HepG2 (cell line): ENCODE data around the gene SYS1. TPM values are rescaled to one million over a fixed set of nuclear protein-coding genes. Genes with fewer than 3 reads are reported as not detected.

Source experiments
- ATF1 ChIP-seq: IDR thresholded peaks from 2 replicates; pipeline ENCODE4 v1.6.1; 2016; ENCODE audit warnings: mild to moderate bottlenecking, control low read depth
- BRD4 ChIP-seq: sonication (generic); formaldehyde crosslinking; IDR thresholded peaks from 2 replicates; pipeline ENCODE4 v1.4.0; 2020; ENCODE audit warnings: missing genetic modification reagents
- CAMTA2 ChIP-seq: sonication (generic); formaldehyde crosslinking; IDR thresholded peaks from 2 replicates; pipeline ENCODE4 v1.4.0; 2020; ENCODE audit warnings: mild to moderate bottlenecking, missing genetic modification reagents, borderline replicate concordance
- DMAP1 ChIP-seq: IDR thresholded peaks from 2 replicates; pipeline ENCODE4 v1.6.1; 2016
- GABPB1 ChIP-seq: IDR thresholded peaks from 2 replicates; pipeline ENCODE4 v1.6.1; 2016; ENCODE audit warnings: mild to moderate bottlenecking, missing genetic modification reagents, moderate library complexity, missing compliant biosample characterization
- HDAC2 ChIP-seq: sonication (generic); formaldehyde crosslinking; IDR thresholded peaks from 2 replicates; pipeline ENCODE4 v1.4.0; 2020; ENCODE audit warnings: missing genetic modification reagents
- HES4 ChIP-seq: sonication (generic); formaldehyde crosslinking; IDR thresholded peaks from 2 replicates; pipeline ENCODE4 v1.9.0; 2021; ENCODE audit warnings: mild to moderate bottlenecking, missing genetic modification reagents, borderline replicate concordance
- KDM3A ChIP-seq: IDR thresholded peaks from 2 replicates; pipeline ENCODE4 v1.6.1; 2018; ENCODE audit warnings: low read depth, missing compliant biosample characterization
- MAF1 ChIP-seq: sonication (generic); formaldehyde crosslinking; IDR thresholded peaks from 2 replicates; pipeline ENCODE4 v1.5.0; 2020; ENCODE audit warnings: missing genetic modification reagents, borderline replicate concordance
- NR2F1 ChIP-seq, 2 experiments: fragments of 450-650 bp in 1 of 2; formaldehyde crosslinking in 1 of 2; IDR thresholded peaks; 2 replicates each; pipeline versions ENCODE4 v1.5.0 to v1.6.1; 2016 to 2020; ENCODE audit warnings: mild to moderate bottlenecking in 1 of 2, missing compliant biosample characterization in 1 of 2, missing genetic modification reagents in 1 of 2, moderate library complexity in 1 of 2
- PLRG1 ChIP-seq: fragments of 450-650 bp; conservative IDR thresholded peaks from 2 replicates; pipeline ENCODE4 v1.6.1; 2016
- POLR2G ChIP-seq: fragments of 200-400 bp; formaldehyde crosslinking; IDR thresholded peaks from 2 replicates; pipeline ENCODE4 v1.6.1; 2018; ENCODE audit warnings: mild to moderate bottlenecking, low read depth, low read length, moderate library complexity
- PPARG ChIP-seq: conservative IDR thresholded peaks from 2 replicates; pipeline ENCODE4 v1.6.1; 2016; ENCODE audit warnings: missing biosample characterization, missing genetic modification reagents
- SETDB1 ChIP-seq: sonication (generic); formaldehyde crosslinking; IDR thresholded peaks from 2 replicates; pipeline ENCODE4 v1.5.1; 2020; ENCODE audit warnings: missing genetic modification reagents, mild to moderate bottlenecking, borderline replicate concordance
- U2AF1 ChIP-seq: fragments of 200-400 bp; formaldehyde crosslinking; optimal IDR thresholded peaks from 2 replicates; pipeline ENCODE3; 2017; ENCODE audit warnings: mild to moderate bottlenecking, low read depth, low read length
- ZNF260 ChIP-seq: sonication (generic); formaldehyde crosslinking; IDR thresholded peaks from 2 replicates; pipeline ENCODE4 v1.4.0; 2020; ENCODE audit warnings: missing genetic modification reagents, low read depth, mild to moderate bottlenecking, borderline replicate concordance
- ZNF3 ChIP-seq: IDR thresholded peaks from 2 replicates; pipeline ENCODE4 v1.7.0; 2017; ENCODE audit warnings: inconsistent platforms
- ZNF441 ChIP-seq: sonication (generic); formaldehyde crosslinking; IDR thresholded peaks from 2 replicates; pipeline ENCODE4 v1.7.0; 2021; ENCODE audit warnings: missing genetic modification reagents, borderline replicate concordance
- ZNF619 ChIP-seq: sonication (generic); formaldehyde crosslinking; IDR thresholded peaks from 2 replicates; pipeline ENCODE4 v1.4.0; 2020; ENCODE audit warnings: mild to moderate bottlenecking, missing genetic modification reagents
- ZNF749 ChIP-seq: sonication (generic); formaldehyde crosslinking; IDR thresholded peaks from 2 replicates; pipeline ENCODE4 v1.8.0; 2022; ENCODE audit warnings: mild to moderate bottlenecking, missing genetic modification reagents, moderate library complexity, borderline replicate concordance
- ZSCAN12 ChIP-seq: sonication (generic); formaldehyde crosslinking; IDR thresholded peaks from 2 replicates; pipeline ENCODE4 v1.9.0; 2021; ENCODE audit warnings: mild to moderate bottlenecking, missing genetic modification reagents
- ZSCAN20 ChIP-seq: sonication (generic); formaldehyde crosslinking; IDR thresholded peaks from 2 replicates; pipeline ENCODE4 v1.4.0; 2020; ENCODE audit warnings: missing genetic modification reagents, mild to moderate bottlenecking, borderline replicate concordance
- ZZZ3 ChIP-seq: sonication (generic); formaldehyde crosslinking; IDR thresholded peaks from 2 replicates; pipeline ENCODE4 v1.4.0; 2020; ENCODE audit warnings: missing genetic modification reagents, mild to moderate bottlenecking, borderline replicate concordance
- polyA plus RNA-seq, 8 experiments: library from polyadenylated mRNA; depleted of rRNA in 3 of 8; stranded (reverse) in 7 of 8; unstranded in 1 of 8; fragments of >200 nt; fragmentation: Illumina TruSeq in 4 of 8; extraction: Trizol in 4 of 8; gene quantifications; 2 replicates each; pipeline versions ENCODE4 v1.2.1 to v1.2.3, GENCODE V29; 2011 to 2016; ENCODE audit warnings: low read depth in 4 of 8, missing spikeins in 1 of 8, mixed read lengths in 1 of 8; ENCODE audit not compliant: insufficient read depth in 1 of 8
- total RNA-seq, 5 experiments: library from RNA; depleted of rRNA; stranded (reverse); fragments of >200 nt; fragmentation: Illumina TruSeq; extraction: Trizol; gene quantifications; 2 replicates each; pipeline ENCODE4 v1.2.3, GENCODE V29; 2016; ENCODE audit warnings: low read depth in 1 of 5
- TF ChIP-seq, protein P1 (sequence below): sonication (generic); formaldehyde crosslinking; IDR thresholded peaks from 2 replicates; pipeline ENCODE4 v1.8.1; 2023; ENCODE audit warnings: missing genetic modification reagents, mild to moderate bottlenecking, borderline replicate concordance
- TF ChIP-seq, protein P2 (sequence below): sonication (generic); formaldehyde crosslinking; conservative IDR thresholded peaks from 2 replicates; pipeline ENCODE4 v1.5.0; 2020; ENCODE audit warnings: missing genetic modification reagents
- TF ChIP-seq, protein P3 (sequence below): sonication (generic); formaldehyde crosslinking; IDR thresholded peaks from 2 replicates; pipeline ENCODE4 v1.8.0; 2022; ENCODE audit warnings: missing genetic modification reagents, mild to moderate bottlenecking, inconsistent platforms, borderline replicate concordance
- TF ChIP-seq, protein P4 (sequence below): sonication (generic); formaldehyde crosslinking; IDR thresholded peaks from 2 replicates; pipeline ENCODE4 v1.4.0; 2020; ENCODE audit warnings: missing genetic modification reagents

SYS1 gene
- total and polyA plus RNA-seq, 2 of the 13 experiments (the other 11 are each of a cell fraction or from before 2014, with no cell fraction given), result 38.3 to 65.6 TPM

DNA sequence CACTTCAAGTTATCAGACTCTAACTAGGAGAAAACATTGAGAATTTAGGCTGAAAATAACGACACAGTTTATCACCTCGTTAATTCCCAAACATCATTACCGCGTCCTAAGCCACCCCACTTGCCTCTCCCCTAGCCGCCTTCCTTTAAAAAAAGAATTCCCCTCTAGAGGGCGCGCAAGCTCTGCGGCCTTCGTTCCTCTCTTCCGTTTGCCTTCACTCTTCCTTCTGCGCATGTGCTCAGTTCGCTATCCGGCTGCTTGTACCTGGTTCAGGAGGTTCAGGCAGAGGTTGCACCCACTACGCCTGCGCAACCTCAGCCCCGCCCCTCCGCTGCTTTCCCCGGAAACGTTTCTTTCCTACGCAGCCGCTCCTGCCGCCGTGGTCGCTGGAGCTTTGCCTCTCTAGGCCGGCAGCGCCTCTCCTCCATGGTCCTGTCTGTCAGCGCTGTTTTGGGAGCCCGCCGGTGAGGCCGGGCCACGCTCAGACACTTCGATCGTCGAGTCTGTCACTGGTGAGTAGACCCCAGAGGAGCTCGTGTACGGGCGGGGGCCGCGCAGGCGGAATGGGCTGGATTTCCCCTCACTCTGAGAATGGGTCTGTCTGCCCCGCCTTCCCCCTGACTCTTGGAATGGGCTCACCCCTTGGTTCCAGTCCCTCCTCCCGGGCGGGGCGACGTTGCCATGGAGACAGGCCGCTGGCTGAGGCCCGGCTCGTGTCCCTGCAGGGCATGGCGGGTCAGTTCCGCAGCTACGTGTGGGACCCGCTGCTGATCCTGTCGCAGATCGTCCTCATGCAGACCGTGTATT lies at the start of gene SYS1 (continued):
- TF ChIP-seq, protein P1, sequence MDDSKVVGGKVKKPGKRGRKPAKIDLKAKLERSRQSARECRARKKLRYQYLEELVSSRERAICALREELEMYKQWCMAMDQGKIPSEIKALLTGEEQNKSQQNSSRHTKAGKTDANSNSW (CRISPR knock-in tag), result peak; percentile 85; the same call in 1 of the 2 replicates
- TF ChIP-seq ZNF619 (CRISPR knock-in tag) (peak; percentile 96), ZSCAN20 (CRISPR knock-in tag) (no peak), ZNF3 (CRISPR knock-in tag) (0 out of 2 replicates have a peak, but pooled peaks have one; percentile 63), ZSCAN12 (no peak), HDAC2 (peak; percentile 84), BRD4 (peak; percentile 83; the same call in 1 of the 2 replicates), U2AF1 (peak; percentile 100), CAMTA2 (CRISPR knock-in tag) (peak; percentile 69; the same call in 1 of the 2 replicates), MAF1 (peak; percentile 80; the same call in 1 of the 2 replicates), ZNF749 (peak; percentile 97), KDM3A (CRISPR knock-in tag) (peak; percentile 98), GABPB1 (CRISPR knock-in tag) (peak; percentile 99), PLRG1 (no peak), PPARG (CRISPR knock-in tag) (peak; percentile 64), SETDB1 (CRISPR knock-in tag) (no peak), HES4 (CRISPR knock-in tag) (peak; percentile 91), ATF1 (CRISPR knock-in tag) (no peak; the same call in none of the 2 replicates), ZZZ3 (CRISPR knock-in tag) (peak; percentile 88), POLR2G (peak; percentile 98), NR2F1 (CRISPR knock-in tag; IDR thresholded peaks at IDR 0.05) (no peak; a peak in 2 of 4 replicates), DMAP1 (CRISPR knock-in tag) (peak; percentile 98), ZNF260 (CRISPR knock-in tag) (no peak), ZNF441 (CRISPR knock-in tag) (peak; percentile 76; the same call in 1 of the 2 replicates)
- TF ChIP-seq, protein P2, sequence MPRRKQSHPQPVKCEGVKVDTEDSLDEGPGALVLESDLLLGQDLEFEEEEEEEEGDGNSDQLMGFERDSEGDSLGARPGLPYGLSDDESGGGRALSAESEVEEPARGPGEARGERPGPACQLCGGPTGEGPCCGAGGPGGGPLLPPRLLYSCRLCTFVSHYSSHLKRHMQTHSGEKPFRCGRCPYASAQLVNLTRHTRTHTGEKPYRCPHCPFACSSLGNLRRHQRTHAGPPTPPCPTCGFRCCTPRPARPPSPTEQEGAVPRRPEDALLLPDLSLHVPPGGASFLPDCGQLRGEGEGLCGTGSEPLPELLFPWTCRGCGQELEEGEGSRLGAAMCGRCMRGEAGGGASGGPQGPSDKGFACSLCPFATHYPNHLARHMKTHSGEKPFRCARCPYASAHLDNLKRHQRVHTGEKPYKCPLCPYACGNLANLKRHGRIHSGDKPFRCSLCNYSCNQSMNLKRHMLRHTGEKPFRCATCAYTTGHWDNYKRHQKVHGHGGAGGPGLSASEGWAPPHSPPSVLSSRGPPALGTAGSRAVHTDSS, result peak; percentile 99
- TF ChIP-seq, protein P3, sequence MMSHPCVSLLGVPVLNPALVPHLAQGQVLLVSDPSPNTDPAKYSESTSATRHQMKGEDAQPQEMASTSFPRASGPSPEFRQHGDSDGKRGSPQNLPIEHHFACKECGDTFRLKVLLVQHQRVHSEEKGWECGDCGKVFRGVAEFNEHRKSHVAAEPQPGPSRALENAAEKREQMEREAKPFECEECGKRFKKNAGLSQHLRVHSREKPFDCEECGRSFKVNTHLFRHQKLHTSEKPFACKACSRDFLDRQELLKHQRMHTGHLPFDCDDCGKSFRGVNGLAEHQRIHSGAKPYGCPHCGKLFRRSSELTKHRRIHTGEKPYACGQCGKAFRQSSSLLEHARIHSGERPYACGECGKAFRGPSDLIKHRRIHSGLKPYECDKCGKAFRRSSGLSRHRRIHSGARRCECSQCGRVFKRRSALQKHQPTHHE, result peak; percentile 90
- TF ChIP-seq, protein P4, sequence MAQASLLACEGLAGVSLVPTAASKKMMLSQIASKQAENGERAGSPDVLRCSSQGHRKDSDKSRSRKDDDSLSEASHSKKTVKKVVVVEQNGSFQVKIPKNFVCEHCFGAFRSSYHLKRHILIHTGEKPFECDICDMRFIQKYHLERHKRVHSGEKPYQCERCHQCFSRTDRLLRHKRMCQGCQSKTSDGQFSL (CRISPR knock-in tag), result peak; percentile 76; the same call in 1 of the 2 replicates
